HCT116 (cell line): ENCODE measurements around the gene MARCHF6.

ENCODE experiments used
- CBX3 ChIP-seq: IDR thresholded peaks from 2 replicates; pipeline ENCODE4 v1.6.1; 2012; ENCODE audit warnings: low read depth
- CTCF ChIP-seq, 3 experiments: fragments of 200-600 bp in 1 of 3; sonication (generic) in 1 of 3; IDR thresholded peaks in 2 of 3; conservative IDR thresholded peaks in 1 of 3; 2 replicates each; pipeline ENCODE4 v1.5.1; 2012 to 2017; ENCODE audit warnings: low read depth in 2 of 3, low read length in 2 of 3, antibody characterized with exemption in 1 of 3, borderline replicate concordance in 1 of 3, control low read depth in 1 of 3, mild to moderate bottlenecking in 1 of 3, mixed read lengths in 1 of 3, mixed run types in 1 of 3, moderate library complexity in 1 of 3; ENCODE audit not compliant: insufficient read depth in 1 of 3
- EGR1 ChIP-seq: IDR thresholded peaks from 2 replicates; pipeline ENCODE4 v1.6.1; 2012; ENCODE audit warnings: low read depth
- EZH2phosphoT487 ChIP-seq: fragments of 200-600 bp; IDR thresholded peaks from 2 replicates; pipeline ENCODE4 v1.6.1; 2018; ENCODE audit warnings: antibody characterized with exemption, borderline replicate concordance
- MAX ChIP-seq: IDR thresholded peaks from 2 replicates; pipeline ENCODE4 v1.6.1; 2012
- POLR2A ChIP-seq: IDR thresholded peaks from 2 replicates; pipeline ENCODE4 v1.7.0; 2011; ENCODE audit warnings: borderline replicate concordance; ENCODE audit not compliant: insufficient read depth, insufficient read length; ENCODE audit errors: extremely low read depth
- POLR2AphosphoS5 ChIP-seq: IDR thresholded peaks from 2 replicates; pipeline ENCODE4 v1.6.1; 2011; ENCODE audit warnings: mild to moderate bottlenecking, low read depth, low read length, moderate library complexity
- RAD21 ChIP-seq: IDR thresholded peaks from 2 replicates; pipeline ENCODE4 v1.6.1; 2012; ENCODE audit warnings: low read depth, mild to moderate bottlenecking
- REST ChIP-seq: IDR thresholded peaks from 2 replicates; pipeline ENCODE4 v1.6.1; 2012; ENCODE audit warnings: low read depth
- SP1 ChIP-seq: IDR thresholded peaks from 2 replicates; pipeline ENCODE4 v1.6.1; 2012; ENCODE audit warnings: low read depth
- TCF7L2 ChIP-seq: IDR thresholded peaks from 2 replicates; pipeline ENCODE4 v1.7.0; 2011; ENCODE audit warnings: borderline replicate concordance, inconsistent platforms; ENCODE audit not compliant: insufficient read depth, insufficient read length; ENCODE audit errors: extremely low read depth
- ZFX ChIP-seq: fragments of 450-650 bp; IDR thresholded peaks from 2 replicates; pipeline ENCODE4 v1.6.1; 2017
- ZNF274 ChIP-seq: fragments of 200-500 bp; sonication (Bioruptor generic); IDR thresholded peaks from 2 replicates; pipeline ENCODE4 v1.6.1; 2014; ENCODE audit warnings: mild to moderate bottlenecking, low read depth, low read length, inconsistent platforms

GRCh38 chr5:10400831-10401230 lies 47.3 kb downstream of the MARCHF6 start:
- TF ChIP-seq SP1 (no peak), POLR2A (no peak), EZH2phosphoT487 (no peak), TCF7L2 (no peak), ZNF274 (no peak), ZFX (no peak), CTCF (IDR thresholded peaks at IDR 0.05 in 2 of 3, conservative IDR thresholded peaks at IDR 0.05 in 1 of 3; ENCODE audit: borderline replicate concordance in 1 of 3, insufficient read depth in 1 of 3, low read depth in 2 of 3, low read length in 2 of 3) (no peak), CBX3 (no peak), REST (no peak), EGR1 (no peak), POLR2AphosphoS5 (no peak), RAD21 (no peak), MAX (no peak)
